ENCODE data around the gene RPRD1B. TPM values are rescaled to one million over a fixed set of nuclear protein-coding genes. Genes with fewer than 3 reads are reported as not detected.

RPRD1B gene
- total RNA-seq, 1 donor from 2014 or later = 37.7 TPM

GRCh38 chr20:38065764-38066375 lies 32.3 kb downstream of the RPRD1B start:
- Histone ChIP-seq H3K9me3 (ENCODE audit: low read depth) (no peaks in the 10 kb centered on the region), H3K27me3 (no peaks in the 10 kb centered on the region), H3F3A (ENCODE audit: low read depth) (no peaks in the 10 kb centered on the region), H2AFZ (replicated peaks) (no peak overlapping the region), H3K9ac (no peak overlapping the region), H4K20me1 (ENCODE audit: low read depth) (no peaks in the 10 kb centered on the region), H3K4me3 (no peak overlapping the region), H3K36me3 (no peaks in the 10 kb centered on the region), H3K79me2 (ENCODE audit: low read depth) (no peaks in the 10 kb centered on the region), H3K4me2 (no peak overlapping the region), H3K4me1 (no peaks in the 10 kb centered on the region), H3K27ac (no peak overlapping the region)
- peaks cover 1% of the 10 kb centered on the region for H3K9me3 Mint-ChIP-seq
- no peak overlapping the region for H3K27ac Mint-ChIP-seq
- no peak for TF ChIP-seq EZH2phosphoT487 (IDR thresholded peaks at IDR 0.05)
- TF ChIP-seq EZH2 (IDR thresholded peaks at IDR 0.05) = no peak
- TF ChIP-seq, protein P1, sequence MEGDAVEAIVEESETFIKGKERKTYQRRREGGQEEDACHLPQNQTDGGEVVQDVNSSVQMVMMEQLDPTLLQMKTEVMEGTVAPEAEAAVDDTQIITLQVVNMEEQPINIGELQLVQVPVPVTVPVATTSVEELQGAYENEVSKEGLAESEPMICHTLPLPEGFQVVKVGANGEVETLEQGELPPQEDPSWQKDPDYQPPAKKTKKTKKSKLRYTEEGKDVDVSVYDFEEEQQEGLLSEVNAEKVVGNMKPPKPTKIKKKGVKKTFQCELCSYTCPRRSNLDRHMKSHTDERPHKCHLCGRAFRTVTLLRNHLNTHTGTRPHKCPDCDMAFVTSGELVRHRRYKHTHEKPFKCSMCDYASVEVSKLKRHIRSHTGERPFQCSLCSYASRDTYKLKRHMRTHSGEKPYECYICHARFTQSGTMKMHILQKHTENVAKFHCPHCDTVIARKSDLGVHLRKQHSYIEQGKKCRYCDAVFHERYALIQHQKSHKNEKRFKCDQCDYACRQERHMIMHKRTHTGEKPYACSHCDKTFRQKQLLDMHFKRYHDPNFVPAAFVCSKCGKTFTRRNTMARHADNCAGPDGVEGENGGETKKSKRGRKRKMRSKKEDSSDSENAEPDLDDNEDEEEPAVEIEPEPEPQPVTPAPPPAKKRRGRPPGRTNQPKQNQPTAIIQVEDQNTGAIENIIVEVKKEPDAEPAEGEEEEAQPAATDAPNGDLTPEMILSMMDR (IDR thresholded peaks at IDR 0.05) = no peak
- H3K27me3 Mint-ChIP-seq (ENCODE audit: insufficient read depth, low read depth) = no peaks in the 10 kb centered on the region
- H3K4me1 Mint-ChIP-seq = no peaks in the 10 kb centered on the region
- no peak overlapping the region for H3K4me3 Mint-ChIP-seq
- DNase-seq (ENCODE audit: low spot score) = no peak
- peaks cover 43% of the 10 kb centered on the region for H3K36me3 Mint-ChIP-seq

DNA sequence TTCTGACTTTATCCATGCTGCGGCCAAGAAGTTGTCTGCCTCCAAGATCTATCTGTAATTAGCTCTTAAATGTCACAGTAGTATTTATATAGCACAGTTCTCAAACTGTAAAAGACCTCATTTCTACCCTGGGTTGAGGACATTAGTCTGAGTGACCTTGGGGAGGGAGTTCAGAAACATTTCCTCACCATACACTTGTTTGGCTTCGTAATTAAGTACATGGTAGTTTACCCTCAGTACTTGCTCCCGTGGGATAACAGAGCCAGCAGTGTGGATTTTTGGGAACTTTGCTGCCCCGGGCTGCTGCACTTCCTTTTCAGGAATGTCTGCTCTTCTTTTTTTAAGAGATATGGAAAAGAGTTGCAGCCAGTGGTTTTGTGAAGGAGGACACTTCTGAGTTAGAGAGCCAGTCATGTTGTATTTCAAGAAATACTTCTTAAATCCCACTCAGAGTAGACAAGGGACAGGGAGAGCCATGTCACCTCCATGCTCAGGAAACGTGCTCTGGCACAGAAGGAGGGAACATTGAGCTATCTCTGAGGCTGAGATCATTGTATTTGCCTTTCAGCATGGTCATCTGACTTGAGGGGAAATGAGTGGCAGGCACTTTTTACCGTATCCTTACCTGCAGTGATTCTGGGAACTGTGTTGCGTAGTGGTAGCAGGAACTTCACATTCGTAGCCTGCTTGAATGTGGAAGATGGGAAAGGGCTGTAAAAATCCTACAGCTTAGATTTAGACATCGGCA lies 33.6 kb downstream of the RPRD1B start:
- no peak overlapping the region for H3K4me3 ChIP-seq
- Mint-ChIP-seq H3K36me3 (peaks cover 55% of the 10 kb centered on the region), H3K4me1 (no peaks in the 10 kb centered on the region), H3K27ac (no peak overlapping the region), H3K9me3 (peaks cover 2% of the 10 kb centered on the region), H3K27me3 (ENCODE audit: insufficient read depth, low read depth) (no peaks in the 10 kb centered on the region), H3K4me3 (no peak overlapping the region)
- TF ChIP-seq EZH2phosphoT487 (IDR thresholded peaks at IDR 0.05) (no peak), EZH2 (IDR thresholded peaks at IDR 0.05) (no peak)
- TF ChIP-seq, protein P1 (IDR thresholded peaks at IDR 0.05) = no peak
- H3K36me3 ChIP-seq = no peaks in the 10 kb centered on the region
- no peak overlapping the region for H3K27ac ChIP-seq
- H3F3A ChIP-seq (ENCODE audit: low read depth) = no peaks in the 10 kb centered on the region
- no peaks in the 10 kb centered on the region for H3K79me2 ChIP-seq (ENCODE audit: low read depth)
- no peak overlapping the region for H3K4me2 ChIP-seq
- H2AFZ ChIP-seq (replicated peaks) = no peak overlapping the region
- H3K4me1 ChIP-seq = no peaks in the 10 kb centered on the region
- H3K9ac ChIP-seq = no peak overlapping the region
- no peak for DNase-seq (ENCODE audit: low spot score)
- H3K9me3 ChIP-seq (ENCODE audit: low read depth) = no peaks in the 10 kb centered on the region
- no peaks in the 10 kb centered on the region for H3K27me3 ChIP-seq
- no peaks in the 10 kb centered on the region for H4K20me1 ChIP-seq (ENCODE audit: low read depth)

DNA sequence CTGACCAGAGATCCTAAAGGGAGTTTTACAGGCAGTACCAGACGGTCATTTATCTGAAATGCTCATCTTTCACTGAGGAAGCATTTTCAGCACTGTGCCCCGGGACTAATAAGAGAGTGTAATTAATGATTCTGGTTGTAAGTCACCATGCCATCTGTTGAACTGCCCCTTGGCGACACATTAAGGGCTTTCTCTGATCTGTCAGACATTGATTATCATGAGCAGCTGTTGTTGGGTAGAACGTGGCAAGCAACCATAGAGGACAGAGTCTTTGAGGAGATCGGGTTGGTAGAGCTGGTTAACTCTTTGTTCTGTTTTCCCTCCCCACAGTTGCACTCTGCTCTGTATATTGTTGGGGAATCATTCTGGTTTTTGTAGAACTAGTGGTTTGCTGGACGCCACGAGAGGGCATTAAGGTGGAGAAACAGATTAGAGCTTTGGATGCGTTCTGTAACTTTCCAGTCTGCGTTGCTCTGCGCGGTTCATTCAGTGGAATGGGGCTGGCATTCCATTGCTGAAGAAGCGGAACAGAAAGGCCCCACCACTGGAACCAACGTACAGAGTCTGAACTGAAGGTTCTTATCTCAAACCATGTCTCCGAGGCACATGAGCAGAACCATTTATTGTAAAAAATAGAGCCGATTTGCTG lies 34.3 kb downstream of the RPRD1B start:
- H3K9ac ChIP-seq = no peak overlapping the region
- H3K27ac Mint-ChIP-seq = no peak overlapping the region

More for the DNA sequence above, 34.3 kb downstream of the RPRD1B start:
- no peak overlapping the region for H2AFZ ChIP-seq (replicated peaks)
- no peaks in the 10 kb centered on the region for H3K4me1 ChIP-seq
- H3K4me3 ChIP-seq = no peak overlapping the region
- no peaks in the 10 kb centered on the region for H3K27me3 ChIP-seq
- H3K79me2 ChIP-seq (ENCODE audit: low read depth) = no peaks in the 10 kb centered on the region
- no peak overlapping the region for H3K4me2 ChIP-seq
- H3K36me3 ChIP-seq = no peaks in the 10 kb centered on the region
- Mint-ChIP-seq H3K9me3 (peaks cover 2% of the 10 kb centered on the region), H3K36me3 (peaks cover 60% of the 10 kb centered on the region), H3K4me3 (no peak overlapping the region), H3K4me1 (no peaks in the 10 kb centered on the region), H3K27me3 (ENCODE audit: insufficient read depth, low read depth) (no peaks in the 10 kb centered on the region)
- TF ChIP-seq EZH2 (IDR thresholded peaks at IDR 0.05) (no peak), EZH2phosphoT487 (IDR thresholded peaks at IDR 0.05) (no peak)
- TF ChIP-seq, protein P1 (IDR thresholded peaks at IDR 0.05) = no peak
- H4K20me1 ChIP-seq (ENCODE audit: low read depth) = no peaks in the 10 kb centered on the region
- no peaks in the 10 kb centered on the region for H3K9me3 ChIP-seq (ENCODE audit: low read depth)
- H3K27ac ChIP-seq = no peak overlapping the region
- no peak for DNase-seq (ENCODE audit: low spot score)
- H3F3A ChIP-seq (ENCODE audit: low read depth) = no peaks in the 10 kb centered on the region
